Measurements from ENCODE around the gene ETV6. TPM values are rescaled to one million over a fixed set of nuclear protein-coding genes. Genes with fewer than 3 reads are reported as not detected.

Gene ETV6
- total RNA-seq, 1 experiment from 2014 or later: 12.4 TPM

DNA sequence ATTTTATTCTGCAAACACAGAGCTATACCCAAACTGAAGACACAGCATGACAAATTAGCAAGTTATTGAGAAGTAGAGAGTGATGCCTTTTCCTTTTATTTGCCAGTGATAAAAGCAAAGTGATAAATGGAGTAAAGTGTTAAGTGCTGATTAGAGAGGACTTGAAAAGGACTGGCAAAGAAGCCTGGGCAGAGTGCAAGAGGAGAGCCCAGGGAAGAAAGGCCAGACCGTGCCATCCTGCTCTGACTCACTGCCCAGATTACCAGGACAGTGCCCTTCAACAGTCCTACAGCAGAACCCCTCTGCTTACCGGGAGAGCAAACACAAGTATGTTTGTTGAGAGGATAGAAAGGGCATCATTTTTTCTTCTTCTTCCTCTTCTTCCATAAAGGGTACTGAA lies 106.5 kb downstream of the ETV6 start:
- DNase-seq (ENCODE audit: low read depth): peak; percentile 34

DNA sequence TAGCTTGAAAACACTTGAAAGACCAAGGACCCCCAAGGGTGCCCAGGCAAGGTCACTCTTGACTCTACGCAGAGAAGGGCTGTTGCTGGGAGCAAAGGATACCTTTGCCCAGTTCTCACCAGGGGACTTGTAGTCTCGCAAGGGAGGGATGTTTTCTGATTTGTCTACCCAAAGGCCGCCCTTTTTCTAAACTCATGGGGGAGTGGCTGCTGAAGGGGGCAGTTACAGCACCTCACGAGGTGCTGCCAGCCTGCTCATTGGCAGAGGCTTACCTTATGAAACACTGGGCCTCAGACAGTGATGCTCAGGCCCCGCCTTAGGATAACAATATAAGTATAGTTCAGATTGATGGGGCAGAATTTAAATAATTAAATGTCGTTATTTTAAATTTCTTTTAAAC lies 107.0 kb downstream of the ETV6 start:
- no peak for DNase-seq (ENCODE audit: low read depth)

DNA sequence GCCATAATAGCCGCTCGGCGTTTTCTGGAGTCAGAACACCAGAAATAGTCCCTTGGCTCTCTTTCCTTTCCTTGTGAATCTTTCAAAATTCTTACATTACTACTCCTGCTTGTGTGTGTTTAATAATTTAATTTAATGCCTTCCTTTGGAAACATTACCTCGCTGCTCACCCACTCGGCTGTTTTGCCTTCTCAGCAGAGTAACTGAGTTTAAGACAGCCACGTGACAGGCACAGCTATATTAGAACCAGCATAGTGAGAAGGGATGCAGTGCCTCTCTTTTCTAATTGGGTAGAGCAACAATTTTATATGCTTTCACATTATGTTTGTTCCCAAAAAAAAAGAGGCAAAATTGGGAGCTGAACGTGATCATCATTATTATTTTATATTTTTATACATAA lies 107.6 kb downstream of the ETV6 start:
- no peak for DNase-seq (ENCODE audit: low read depth)

DNA sequence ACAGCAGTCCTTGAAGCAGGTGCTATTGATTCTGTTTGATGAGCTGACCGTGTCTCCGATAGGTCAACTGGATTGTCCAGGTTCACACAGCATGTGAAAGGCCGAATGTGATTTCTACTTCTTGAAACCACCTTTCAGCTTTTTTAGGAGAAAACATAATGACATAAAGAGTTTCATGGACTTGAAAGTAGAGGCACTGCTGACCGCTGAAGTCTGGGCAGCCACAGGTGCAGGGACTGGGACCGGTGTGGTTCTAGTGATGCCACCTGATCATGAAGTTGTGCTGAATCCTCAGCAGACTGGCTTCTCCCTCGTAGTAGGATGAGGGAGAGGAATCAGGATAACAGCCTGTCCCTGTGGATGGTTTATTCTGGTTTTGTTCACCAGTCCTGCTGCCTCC lies 108.1 kb downstream of the ETV6 start:
- no peak for DNase-seq (ENCODE audit: low read depth)

DNA sequence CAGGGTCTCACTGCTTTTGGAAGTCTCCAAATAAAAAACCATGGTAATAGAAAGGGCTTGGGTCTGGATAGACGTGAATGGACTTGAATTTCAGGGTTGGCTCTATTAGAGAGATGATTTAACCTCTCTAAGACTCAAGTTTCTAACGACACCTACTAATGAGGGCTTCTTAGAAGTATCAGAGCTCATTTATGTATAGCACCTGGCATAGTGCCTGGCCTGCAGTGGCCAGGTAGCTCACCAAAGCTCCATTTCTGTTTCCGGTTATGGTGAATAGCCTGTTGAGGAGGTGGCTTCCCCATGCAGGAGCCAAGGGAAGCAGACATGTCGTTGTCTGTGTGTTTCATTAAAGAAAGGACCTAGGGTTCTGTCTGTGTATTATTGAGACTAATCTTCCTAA lies 108.6 kb downstream of the ETV6 start:
- DNase-seq (ENCODE audit: low read depth): no peak

DNA sequence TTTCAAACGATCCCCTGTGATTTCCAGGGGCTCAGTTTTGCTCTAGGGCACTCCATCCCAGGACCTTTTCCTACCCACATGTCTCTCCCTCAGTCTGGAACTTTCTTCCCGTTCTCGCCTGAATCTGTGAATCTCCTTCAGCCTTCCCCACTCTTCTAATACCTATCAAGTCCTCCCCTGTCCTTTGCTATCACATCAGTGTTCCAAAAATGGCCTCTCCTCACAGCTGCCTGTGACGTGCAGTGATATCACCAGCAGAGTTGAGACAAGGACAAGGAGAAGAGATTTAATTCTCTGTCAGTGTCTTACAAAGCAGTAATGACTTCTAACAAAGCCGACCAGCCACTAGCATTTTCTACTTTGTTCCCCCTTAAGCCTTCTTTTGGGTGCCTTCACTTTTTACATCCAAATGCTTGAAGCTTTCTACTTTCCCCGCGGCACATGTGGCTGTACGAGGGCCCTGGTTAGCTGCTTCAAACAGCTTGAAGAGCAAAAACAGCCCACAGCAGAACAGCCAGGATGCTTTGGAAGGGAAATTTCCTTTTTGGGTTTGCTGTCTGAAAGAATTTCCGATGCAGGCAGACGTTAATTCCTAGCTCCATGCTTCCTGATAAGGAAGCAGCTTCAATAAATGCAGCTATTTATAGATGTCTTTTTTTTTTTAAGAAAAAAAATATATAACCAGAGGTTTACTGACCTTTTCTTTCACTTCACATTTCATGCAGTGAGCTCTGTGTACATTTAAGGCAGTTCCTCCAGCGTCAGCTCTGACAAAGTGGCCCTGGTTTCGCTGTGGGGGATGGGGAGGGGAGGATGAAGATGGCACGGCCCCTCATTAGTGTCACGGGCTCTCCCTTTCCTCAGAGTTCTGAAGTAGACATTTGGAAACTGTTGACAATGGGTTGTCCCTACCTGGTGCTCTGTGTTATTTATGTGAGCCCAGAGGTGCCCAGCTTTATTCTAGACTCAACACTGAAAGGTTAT lies 109.3 kb downstream of the ETV6 start:
- DNase-seq (ENCODE audit: low read depth): no peak

DNA sequence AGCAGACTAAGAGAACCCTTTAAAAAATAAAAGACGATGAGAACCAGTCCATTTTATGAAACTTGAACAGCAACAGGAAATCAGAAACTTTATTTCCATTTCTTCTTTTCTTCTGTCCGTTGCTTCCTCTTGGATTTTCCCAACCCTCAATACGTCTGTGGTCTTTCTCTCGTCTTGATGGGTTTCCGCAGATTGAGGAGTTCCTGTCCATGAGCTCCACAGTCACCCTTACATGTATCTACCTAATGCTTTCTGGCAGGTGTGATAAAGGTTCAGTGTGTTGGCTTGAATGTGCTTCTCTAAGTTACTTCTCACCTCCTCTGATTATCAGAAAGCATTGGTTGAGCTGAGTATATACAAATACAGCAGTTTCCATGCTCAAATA lies 110.0 kb downstream of the ETV6 start:
- no peak for DNase-seq (ENCODE audit: low read depth)

DNA sequence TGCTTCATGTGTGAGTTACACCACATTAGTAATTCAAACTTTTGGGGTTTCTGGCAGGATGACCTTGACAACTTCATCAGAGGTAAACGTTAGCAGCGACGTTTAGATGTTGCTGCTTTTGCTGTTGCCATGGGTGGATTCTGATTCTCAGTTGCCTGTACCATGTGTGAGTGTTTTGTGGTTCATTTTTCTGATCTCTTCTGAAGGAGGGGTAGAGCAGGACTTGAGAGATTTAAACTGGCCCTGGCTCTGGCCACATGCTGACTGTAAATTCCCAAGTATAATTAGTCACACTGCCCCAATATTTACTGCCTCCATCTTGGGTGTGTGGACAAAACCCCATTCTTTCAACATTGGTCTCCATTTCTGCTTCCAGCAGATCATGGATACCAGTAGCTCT lies 110.4 kb downstream of the ETV6 start:
- DNase-seq (ENCODE audit: low read depth): no peak

DNA sequence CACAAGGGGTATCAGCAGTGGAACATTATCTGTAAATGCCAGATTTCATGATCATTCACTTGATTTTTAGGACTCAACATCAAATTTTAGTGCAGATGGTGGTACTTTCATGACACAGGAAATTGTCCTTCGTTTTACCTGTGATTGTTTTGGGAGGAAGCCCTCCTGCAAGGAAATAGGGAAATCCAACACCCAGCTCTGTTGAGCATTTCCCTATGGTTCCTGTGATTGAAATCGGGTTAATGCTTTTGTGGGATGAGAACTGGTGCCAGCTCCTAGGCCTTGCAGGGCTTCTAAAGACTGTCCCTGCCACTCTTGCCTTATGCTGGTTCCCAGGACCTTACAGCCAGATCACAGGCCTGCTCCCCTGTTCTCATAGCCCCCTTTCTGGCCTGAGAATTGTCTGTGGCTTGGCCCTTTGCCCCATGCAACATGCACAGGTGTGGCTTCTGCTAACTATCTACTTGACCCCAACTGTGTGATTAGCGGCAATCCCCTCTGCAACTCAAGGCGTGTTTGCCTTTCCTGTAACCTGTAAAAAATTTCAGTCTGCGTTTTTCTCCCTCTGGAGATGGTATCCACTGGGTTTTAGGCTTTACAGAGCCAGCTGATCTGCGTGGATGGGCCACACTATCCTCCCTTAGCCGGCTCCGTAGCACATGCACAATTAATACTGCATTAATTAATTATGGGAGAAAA lies 112.5 kb downstream of the ETV6 start:
- DNase-seq (ENCODE audit: low read depth): no peak

DNA sequence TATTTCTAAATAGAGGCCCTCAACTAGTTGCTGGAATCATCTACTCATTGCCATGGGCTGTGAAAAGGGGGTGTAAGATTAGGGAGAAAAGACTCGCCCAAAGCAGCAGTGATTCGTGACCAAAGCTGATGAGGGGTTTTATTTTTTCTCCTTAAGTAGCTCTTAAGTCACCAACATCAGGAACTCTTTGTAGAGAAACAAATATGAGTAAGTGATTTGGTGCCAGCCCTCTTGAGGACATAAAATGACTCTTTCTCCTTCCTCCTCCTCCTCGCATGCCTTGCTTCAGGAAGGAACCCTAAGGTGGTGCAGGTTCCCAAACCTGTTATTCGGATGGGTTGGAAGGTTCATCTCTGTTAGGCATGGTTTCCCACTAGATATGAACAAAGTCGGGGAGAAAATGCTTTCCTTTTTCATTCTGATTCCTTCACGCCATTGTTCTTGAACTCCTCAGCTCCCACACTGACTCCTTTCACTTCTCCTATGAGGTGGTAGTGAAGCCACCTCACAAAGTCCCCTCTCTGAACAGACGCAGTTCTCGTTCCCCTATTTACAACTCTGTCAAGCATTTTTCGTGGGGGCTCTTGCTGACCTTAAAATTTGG lies 113.4 kb downstream of the ETV6 start:
- DNase-seq (ENCODE audit: low read depth): no peak

DNA sequence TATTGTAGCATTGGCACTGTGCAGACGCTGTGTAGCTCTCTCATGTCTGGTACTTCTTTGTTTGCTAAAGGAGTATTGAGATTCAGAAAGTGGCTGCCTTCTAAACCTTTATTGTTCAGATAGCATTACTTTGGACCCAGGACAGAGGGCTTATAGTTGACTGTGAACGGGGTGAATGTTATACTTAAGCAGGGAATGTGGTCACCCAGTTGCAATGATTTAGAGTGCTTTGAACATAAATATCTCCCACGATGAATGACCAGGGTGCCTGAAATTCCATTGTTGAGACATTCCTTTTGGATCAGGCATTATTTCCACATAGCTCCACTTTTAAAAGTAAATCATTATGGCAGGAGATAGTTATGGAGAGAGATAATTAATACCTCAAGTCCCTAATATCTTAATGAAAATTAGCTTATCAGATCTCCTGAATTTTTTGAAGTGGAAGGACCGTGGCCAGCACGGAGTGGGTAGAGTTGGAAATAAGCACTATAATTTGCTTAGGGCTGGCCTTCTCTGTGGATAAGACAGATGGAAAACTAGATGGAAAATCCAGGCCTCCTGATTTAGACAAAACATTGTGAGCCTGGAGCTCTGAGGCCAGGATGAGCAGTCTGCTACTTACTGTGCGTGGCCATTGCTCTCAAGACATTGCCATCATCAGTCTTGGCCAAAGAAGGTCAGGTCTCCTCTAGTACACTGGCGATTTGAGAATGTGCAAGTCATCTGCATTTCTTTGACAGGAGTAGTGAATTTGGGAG lies 114.5 kb downstream of the ETV6 start:
- DNase-seq (ENCODE audit: low read depth): no peak

DNA sequence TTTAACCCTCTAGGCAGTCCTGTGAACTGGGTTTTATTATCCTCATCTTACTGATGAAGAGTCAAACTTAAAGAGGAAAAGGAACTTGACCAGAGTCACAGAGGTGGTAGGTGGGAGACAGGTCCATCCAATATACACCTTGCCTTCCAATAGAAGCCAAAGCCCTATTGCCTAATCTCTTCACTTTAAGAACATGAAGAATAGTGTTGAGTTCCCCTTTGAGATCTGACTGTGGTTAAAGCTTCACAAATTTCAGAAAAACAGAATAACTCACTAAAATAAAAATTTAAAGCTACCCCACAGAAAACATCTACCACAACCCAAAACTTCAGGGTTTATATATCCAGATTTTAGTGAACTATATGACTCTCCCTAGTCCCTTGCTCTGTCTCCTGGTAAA lies 115.4 kb downstream of the ETV6 start:
- no peak for DNase-seq (ENCODE audit: low read depth)

DNA sequence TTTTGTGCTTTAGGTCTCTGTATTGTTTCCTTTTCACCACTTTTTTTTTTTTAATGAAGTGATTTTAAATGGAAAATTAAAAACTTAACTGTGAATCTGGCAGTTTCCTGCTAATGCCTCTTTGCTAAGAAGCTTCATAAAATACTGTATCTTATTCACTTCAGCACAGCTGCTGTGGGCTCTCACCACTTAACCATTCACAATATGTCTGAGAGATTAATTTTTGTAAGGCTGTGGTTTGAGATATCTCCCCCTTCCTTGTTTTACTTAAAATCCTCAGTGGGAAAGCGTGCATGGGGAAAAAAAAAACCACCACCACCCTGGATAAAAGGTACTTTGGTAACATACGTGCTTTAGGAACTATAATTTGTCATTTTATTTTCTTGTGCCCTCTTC lies 115.9 kb downstream of the ETV6 start:
- DNase-seq (ENCODE audit: low read depth): no peak

DNA sequence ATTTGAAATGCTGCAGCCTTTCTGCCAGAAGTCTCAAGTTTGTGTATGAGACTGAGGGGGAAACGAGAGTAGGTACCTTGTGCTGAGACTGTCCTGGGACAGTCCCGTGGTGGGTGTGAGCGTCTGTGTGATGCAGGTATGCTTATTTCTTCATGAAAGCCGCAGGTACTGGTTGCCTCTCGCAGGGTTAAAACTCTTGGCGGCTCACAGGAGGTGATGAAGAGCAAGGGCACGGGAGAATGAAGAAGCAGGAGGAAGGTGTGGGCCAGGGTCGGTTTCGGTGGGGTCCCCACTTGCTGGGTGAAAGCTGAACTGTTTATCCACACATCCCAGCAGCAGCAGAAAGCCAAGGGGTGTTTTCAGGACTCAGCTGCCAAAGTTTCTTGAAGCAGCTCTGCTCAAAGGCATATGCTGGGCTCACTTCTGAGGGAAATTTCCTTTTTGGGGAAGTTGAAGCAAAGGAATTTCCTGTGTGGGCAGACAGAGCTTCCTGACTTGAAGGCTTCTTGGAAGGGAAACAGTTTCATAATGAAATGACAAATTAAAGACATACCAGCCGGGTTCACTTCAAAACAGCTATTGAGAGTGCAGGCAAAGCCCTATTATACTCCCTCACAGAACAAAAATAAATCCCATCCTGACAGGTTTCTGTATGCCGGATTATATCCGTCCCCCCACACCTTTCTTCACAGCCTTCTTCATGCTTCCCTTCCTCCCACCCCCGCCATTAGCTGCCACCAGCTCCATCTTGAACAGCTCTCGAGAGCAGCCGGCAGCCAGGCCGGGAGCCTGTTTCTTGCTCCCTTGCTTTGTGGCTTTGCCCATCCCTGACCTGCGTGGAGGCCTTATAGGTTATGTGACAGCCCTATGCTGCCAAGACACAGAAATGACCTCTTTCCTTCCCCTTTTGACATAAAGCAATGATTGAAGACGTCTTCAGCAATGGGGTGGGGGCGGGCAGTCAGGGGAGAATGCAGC lies 116.6 kb downstream of the ETV6 start:
- DNase-seq (ENCODE audit: low read depth): peak; percentile 14

DNA sequence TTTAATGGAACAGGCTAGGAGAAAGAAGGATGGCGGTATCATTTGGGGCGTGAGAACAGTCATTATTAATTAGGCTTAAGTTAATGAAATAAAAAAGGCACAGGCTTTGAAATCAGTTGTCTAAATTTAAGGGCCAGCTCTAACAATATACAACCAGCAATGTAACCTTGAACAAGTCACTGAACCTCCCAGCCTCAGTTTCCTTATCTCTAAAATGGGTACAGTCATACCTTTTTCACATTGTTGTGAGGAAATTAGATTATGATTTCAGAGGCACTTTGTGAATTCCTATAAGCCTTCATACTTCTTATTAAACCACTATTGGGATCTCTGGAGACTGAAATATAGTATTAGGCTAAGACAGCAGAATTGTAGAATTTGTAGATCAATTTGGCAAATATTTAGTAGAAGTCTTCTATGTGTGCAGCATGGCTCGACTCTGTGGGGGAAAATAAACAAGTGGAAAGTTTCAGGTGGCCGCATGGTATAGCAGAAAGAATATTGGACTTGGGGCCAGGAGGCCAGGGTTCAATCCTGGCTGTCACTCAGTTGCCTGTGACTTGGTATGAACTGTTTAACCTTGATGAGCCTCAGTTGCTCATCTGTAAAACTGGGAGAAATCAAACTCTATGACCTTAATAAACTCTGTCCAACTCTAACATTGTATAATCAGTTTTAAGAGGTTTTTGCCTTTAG lies 117.7 kb downstream of the ETV6 start:
- DNase-seq (ENCODE audit: low read depth): no peak

DNA sequence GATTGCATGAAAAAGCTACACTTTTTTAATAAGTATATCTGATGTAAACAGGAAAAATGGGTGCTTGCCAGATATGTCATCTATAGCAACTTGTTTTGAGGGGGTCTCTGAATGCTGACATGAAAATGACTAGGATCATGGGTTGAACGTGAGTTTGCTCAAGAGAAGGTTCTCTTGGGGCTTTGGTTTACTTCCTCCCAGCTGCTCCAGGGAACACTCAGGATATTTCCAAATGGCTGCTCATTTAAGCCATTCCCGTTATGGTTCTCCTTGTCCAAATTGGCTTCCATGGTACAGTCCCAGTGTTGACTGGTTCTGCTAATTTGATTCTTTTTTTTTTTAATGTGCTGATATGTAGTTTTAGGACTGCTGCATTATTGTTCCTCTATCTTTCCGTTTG lies 118.3 kb downstream of the ETV6 start:
- DNase-seq (ENCODE audit: low read depth): no peak

DNA sequence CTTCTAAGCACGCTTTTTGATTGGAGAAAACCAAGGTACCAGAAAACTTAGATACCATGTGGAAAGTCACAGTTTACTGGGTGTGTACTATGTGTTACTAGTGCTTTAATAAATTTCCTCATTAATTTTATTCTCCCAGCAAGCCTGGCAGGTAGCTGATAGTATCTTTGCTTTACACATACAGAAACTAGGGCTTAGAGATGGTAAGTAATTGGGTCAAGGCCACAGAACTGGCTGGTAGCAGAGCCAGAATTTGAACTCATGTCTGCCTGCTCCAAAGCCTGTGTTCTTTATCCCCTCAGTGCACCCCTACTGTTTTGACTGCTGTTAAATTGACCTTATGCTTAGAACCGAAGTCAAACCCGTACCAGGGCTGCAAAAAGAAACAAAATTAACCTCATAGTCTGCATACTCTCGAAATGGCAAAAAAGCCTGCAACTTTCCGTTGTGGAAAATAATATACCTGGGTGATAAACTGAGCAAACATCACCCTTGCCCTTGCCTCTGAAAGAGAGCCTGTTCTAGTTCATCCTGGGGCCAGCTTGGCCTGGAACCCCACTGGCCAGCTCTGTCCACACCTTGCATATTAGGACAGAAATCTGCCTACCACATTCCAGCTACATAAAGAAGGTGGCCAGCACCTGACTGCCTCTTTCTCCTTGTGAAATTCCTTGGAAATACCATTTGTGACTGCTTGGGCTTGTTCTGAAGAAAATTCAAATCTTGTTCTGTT lies 118.9 kb downstream of the ETV6 start:
- DNase-seq (ENCODE audit: low read depth): no peak

DNA sequence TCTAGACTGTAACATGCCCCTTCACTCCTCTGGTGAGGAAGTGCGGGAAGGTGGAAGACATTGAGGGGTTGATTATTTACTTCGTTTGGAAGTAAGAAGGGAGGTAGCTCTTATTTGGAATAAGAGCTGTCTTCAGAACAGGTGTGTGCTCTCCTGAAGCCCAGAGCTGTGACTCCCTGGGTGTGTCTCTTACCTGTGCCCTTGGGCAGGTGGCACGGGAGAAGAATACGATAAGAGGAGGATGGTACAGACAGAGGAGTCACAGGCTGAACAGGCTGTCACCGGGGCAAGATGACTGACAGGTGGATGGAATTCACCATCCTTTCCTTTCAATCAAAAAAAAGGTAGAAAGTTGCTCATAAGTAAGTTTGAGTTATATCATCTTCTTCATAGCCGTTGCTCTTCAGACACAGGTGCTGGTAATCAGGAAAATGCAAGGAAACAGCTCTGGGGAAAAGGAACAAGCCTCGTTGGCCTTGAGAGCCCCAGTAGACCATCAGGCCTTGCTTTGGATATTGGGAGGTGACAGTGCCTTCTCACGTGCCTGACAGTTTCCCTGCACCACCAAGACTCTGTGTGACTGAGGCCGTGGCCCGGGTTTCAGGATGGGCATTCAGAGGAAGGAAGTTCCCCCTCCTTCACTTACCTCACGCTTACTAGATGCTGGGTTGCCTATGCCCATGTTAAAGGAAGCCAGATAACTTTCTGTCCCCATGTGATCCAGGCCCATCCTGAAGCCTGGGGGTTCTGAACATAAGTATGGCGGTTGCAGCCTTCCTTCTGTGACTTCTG lies 120.4 kb downstream of the ETV6 start:
- DNase-seq (ENCODE audit: low read depth): no peak
